ENCODE measurements around the gene SFXN2. TPM values are rescaled to one million over a fixed set of nuclear protein-coding genes. Genes with fewer than 3 reads are reported as not detected.

Gene SFXN2
- polyA plus RNA-seq, 1 of the 3 experiments (the other 2 are of a cell fraction), result 10.2 TPM

DNA sequence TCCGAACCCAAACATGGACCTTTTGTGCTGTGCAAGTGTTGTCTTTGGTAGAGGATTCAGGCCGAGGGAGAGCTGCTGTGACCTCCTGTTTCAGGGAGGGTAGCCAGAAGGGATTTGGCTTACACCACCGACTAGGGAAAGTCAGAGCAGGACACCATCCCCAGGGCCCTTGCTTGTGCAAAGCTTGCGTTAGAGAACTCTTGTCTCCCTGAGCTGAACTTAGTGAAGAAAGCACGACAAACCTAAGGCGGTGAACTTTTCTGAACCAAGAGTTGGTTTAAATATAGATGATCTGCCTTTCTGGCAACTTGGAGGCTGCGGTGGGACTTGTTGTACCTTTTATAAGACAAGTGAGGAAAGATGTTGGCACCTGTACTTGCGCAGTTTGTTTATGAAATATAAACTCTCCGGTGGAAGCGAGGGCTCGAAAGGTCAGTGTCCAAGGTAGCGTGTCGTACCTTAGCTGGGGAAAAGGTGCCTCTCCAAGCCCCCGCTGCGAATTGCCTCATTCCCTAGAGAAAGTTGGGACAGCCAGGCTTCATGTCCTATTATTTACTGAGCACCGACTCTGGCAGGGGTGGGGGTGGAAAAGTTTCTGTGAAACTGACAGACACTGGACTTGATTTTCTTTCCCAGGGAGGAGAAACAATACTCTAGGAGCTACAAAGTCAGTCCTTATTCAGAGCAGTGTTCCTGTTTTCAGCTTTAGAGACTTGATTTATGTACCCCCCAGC, 60.9 kb downstream of the SFXN2 start:
- peaks cover 44% of the 10 kb centered on the region for H3K79me2 ChIP-seq (ENCODE audit: insufficient read depth)
- H3K9me2 ChIP-seq, result no peaks in the 10 kb centered on the region
- no peaks in the 10 kb centered on the region for H3K9me3 ChIP-seq
- peaks cover 18% of the 10 kb centered on the region for H3F3A ChIP-seq (replicated peaks; ENCODE audit: insufficient read depth)
- peak overlapping the region; percentile 34 to 37; a peak in 1 of 4 replicates for H3K4me3 ChIP-seq (ENCODE audit: low read depth in 2 of 2, low read length in 1 of 2)
- no peak overlapping the region; the same call in 1 of the 2 replicates for H2AFZ ChIP-seq (ENCODE audit: low read depth)
- peaks cover 43 to 46% of the 10 kb centered on the region in 2 experiments for H3K4me1 ChIP-seq (ENCODE audit: control insufficient read depth in 1 of 2, insufficient read depth in 2 of 2, low read depth in 1 of 2, low read length in 1 of 2)
- no peak for DNase-seq
- WGBS (ENCODE audit: low lambda C conversion rate), result 80% methylated on average over 16 of the region's 16 CpGs
- POLR2A ChIA-PET, result interaction anchor here (1.4 kb wide), 1 partner anchor 11 kb away, joined by 3 read pairs; no protein-coding TSS in a partner anchor
- CTCF ChIA-PET, result interaction anchor here (0.9 to 1.6 kb wide), 3 partner anchors 11 to 126 kb away, joined by 4 to 5 read pairs (median 4); no protein-coding TSS in a partner anchor
- peak overlapping the region; percentile 75 for H3K4me2 ChIP-seq
- peak overlapping the region; percentile 75 to 81 for H3K27ac ChIP-seq (ENCODE audit: low read depth in 2 of 2, low read length in 1 of 2)
- TF ChIP-seq MXI1 (IDR thresholded peaks at IDR 0.05; ENCODE audit: low read depth, low read length) (no peak), TEAD4 (IDR thresholded peaks at IDR 0.05; ENCODE audit: borderline replicate concordance, insufficient read depth) (0 out of 2 replicates have a peak, but pooled peaks have one; percentile 18)
- no peaks in the 10 kb centered on the region for H3K36me3 ChIP-seq (replicated peaks in 1 of 2; ENCODE audit: control insufficient read depth in 1 of 2, insufficient read depth in 2 of 2, low read length in 1 of 2)
- H4K20me1 ChIP-seq (ENCODE audit: insufficient read depth), result no peaks in the 10 kb centered on the region; the same call in 1 of the 2 replicates
- H3K27me3 ChIP-seq (ENCODE audit: insufficient read depth), result no peaks in the 10 kb centered on the region
- H3K9ac ChIP-seq, result peak overlapping the region; percentile 21; the same call in 1 of the 2 replicates

DNA sequence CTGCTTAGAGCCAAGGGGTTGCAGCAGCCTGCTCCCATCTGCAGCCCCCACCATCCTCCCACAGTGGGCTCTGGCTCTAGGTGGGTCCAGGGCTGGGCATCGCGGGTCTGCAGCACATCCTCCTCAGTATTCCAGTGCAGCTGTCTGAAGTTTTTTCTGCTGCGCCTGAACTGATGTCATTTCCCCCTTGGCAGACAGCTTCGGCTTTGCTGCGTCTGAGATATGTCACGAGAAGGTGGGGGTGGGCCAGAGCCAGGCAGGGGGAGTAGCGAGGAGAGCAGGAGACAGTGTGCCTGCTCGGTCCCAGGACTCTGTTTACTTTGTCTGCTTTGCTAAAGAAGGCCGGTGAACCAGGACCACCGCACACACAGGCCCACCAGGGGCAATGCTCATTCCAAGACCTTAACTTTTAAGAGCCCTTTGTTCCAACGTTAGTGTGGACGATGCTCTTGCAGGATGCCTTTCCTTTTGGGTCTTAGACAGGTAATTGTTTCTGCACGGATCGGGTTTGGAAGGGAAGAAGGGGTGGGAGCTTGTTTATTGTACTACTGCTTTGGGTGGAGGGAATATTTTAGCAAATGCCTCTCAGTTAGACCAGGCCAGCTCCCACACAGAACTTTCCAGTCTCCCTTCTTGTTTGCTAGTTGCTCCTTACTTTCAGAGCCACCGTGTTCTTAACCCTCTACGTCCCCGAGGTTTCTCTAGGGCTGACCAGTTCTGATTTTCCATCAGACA, 61.7 kb downstream of the SFXN2 start:
- Histone ChIP-seq H3K36me3 (replicated peaks in 1 of 2; ENCODE audit: control insufficient read depth in 1 of 2, insufficient read depth in 2 of 2, low read length in 1 of 2) (no peaks in the 10 kb centered on the region), H3K9ac (peak overlapping the region; percentile 52; the same call in 1 of the 2 replicates), H3K9me2 (no peaks in the 10 kb centered on the region), H3K79me2 (ENCODE audit: insufficient read depth) (peaks cover 44% of the 10 kb centered on the region), H3K4me3 (ENCODE audit: low read depth in 2 of 2, low read length in 1 of 2) (peak overlapping the region; percentile 34 to 37; a peak in 3 of 4 replicates), H3K4me2 (peak overlapping the region; percentile 75), H4K20me1 (ENCODE audit: insufficient read depth) (peaks cover 3% of the 10 kb centered on the region; the same call in 1 of the 2 replicates), H3K9me3 (no peaks in the 10 kb centered on the region), H2AFZ (ENCODE audit: low read depth) (peak overlapping the region; percentile 8; the same call in 1 of the 2 replicates), H3K27ac (ENCODE audit: low read depth in 2 of 2, low read length in 1 of 2) (peak overlapping the region; percentile 75 to 81), H3K4me1 (ENCODE audit: control insufficient read depth in 1 of 2, insufficient read depth in 2 of 2, low read depth in 1 of 2, low read length in 1 of 2) (peaks cover 43 to 46% of the 10 kb centered on the region in 2 experiments), H3F3A (replicated peaks; ENCODE audit: insufficient read depth) (peaks cover 18% of the 10 kb centered on the region), H3K27me3 (ENCODE audit: insufficient read depth) (no peaks in the 10 kb centered on the region)
- ChIA-PET POLR2A (interaction anchor here (0.9 to 1.4 kb wide), 2 partner anchors 12 to 33 kb away, joined by 3 read pairs; no protein-coding TSS in a partner anchor), CTCF (interaction anchor here (0.9 to 1.6 kb wide), 4 partner anchors 10 to 558 kb away, joined by 4 to 6 read pairs (median 4); no protein-coding TSS in a partner anchor)
- WGBS (ENCODE audit: low lambda C conversion rate), result 31% methylated on average over 17 of the region's 17 CpGs
- peak; percentile 66 for DNase-seq
- TF ChIP-seq EP300 (IDR thresholded peaks at IDR 0.05; ENCODE audit: borderline replicate concordance in 1 of 2, low read depth in 1 of 2, low read length in 1 of 2), result no peak; a peak in 1 of 4 replicates
- no peak for TF ChIP-seq FOXM1 (IDR thresholded peaks at IDR 0.05; ENCODE audit: low read depth)
- 0 out of 2 replicates have a peak, but pooled peaks have one; percentile 8 for TF ChIP-seq TEAD4 (IDR thresholded peaks at IDR 0.05; ENCODE audit: borderline replicate concordance, insufficient read depth)
- 0 out of 2 replicates have a peak, but pooled peaks have one; percentile 43 for TF ChIP-seq GABPA (IDR thresholded peaks at IDR 0.05; ENCODE audit: low read depth)
- peak; percentile 66; the same call in 1 of the 2 replicates for TF ChIP-seq TCF12 (IDR thresholded peaks at IDR 0.05)
- TF ChIP-seq, protein P1, sequence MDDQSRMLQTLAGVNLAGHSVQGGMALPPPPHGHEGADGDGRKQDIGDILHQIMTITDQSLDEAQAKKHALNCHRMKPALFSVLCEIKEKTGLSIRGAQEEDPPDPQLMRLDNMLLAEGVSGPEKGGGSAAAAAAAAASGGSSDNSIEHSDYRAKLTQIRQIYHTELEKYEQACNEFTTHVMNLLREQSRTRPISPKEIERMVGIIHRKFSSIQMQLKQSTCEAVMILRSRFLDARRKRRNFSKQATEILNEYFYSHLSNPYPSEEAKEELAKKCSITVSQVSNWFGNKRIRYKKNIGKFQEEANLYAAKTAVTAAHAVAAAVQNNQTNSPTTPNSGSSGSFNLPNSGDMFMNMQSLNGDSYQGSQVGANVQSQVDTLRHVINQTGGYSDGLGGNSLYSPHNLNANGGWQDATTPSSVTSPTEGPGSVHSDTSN (IDR thresholded peaks at IDR 0.05), result peak; percentile 64
- peak; percentile 35; the same call in 1 of the 2 replicates for TF ChIP-seq POLR2AphosphoS5 (IDR thresholded peaks at IDR 0.05; ENCODE audit: low read depth, low read length)
- TF ChIP-seq MXI1 (IDR thresholded peaks at IDR 0.05; ENCODE audit: low read depth, low read length), result peak; percentile 50; the same call in 1 of the 2 replicates
- TF ChIP-seq RCOR1 (IDR thresholded peaks at IDR 0.05; ENCODE audit: low read length), result no peak
- TF ChIP-seq RAD21 (IDR thresholded peaks at IDR 0.05; ENCODE audit: low read length), result no peak
- TF ChIP-seq, protein P2, sequence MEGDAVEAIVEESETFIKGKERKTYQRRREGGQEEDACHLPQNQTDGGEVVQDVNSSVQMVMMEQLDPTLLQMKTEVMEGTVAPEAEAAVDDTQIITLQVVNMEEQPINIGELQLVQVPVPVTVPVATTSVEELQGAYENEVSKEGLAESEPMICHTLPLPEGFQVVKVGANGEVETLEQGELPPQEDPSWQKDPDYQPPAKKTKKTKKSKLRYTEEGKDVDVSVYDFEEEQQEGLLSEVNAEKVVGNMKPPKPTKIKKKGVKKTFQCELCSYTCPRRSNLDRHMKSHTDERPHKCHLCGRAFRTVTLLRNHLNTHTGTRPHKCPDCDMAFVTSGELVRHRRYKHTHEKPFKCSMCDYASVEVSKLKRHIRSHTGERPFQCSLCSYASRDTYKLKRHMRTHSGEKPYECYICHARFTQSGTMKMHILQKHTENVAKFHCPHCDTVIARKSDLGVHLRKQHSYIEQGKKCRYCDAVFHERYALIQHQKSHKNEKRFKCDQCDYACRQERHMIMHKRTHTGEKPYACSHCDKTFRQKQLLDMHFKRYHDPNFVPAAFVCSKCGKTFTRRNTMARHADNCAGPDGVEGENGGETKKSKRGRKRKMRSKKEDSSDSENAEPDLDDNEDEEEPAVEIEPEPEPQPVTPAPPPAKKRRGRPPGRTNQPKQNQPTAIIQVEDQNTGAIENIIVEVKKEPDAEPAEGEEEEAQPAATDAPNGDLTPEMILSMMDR (IDR thresholded peaks at IDR 0.05), result no peak
- peak; percentile 57; the same call in 1 of the 2 replicates for TF ChIP-seq SIN3A (IDR thresholded peaks at IDR 0.05; ENCODE audit: borderline replicate concordance, low read depth, low read length)
- no peak for TF ChIP-seq RXRA (IDR thresholded peaks at IDR 0.05; ENCODE audit: borderline replicate concordance, low read depth)
- TF ChIP-seq RFX5 (IDR thresholded peaks at IDR 0.05; ENCODE audit: low read length), result no peak
- peak; percentile 65; the same call in 1 of the 2 replicates for TF ChIP-seq NFIC (IDR thresholded peaks at IDR 0.05; ENCODE audit: borderline replicate concordance)
- TF ChIP-seq, protein P3, sequence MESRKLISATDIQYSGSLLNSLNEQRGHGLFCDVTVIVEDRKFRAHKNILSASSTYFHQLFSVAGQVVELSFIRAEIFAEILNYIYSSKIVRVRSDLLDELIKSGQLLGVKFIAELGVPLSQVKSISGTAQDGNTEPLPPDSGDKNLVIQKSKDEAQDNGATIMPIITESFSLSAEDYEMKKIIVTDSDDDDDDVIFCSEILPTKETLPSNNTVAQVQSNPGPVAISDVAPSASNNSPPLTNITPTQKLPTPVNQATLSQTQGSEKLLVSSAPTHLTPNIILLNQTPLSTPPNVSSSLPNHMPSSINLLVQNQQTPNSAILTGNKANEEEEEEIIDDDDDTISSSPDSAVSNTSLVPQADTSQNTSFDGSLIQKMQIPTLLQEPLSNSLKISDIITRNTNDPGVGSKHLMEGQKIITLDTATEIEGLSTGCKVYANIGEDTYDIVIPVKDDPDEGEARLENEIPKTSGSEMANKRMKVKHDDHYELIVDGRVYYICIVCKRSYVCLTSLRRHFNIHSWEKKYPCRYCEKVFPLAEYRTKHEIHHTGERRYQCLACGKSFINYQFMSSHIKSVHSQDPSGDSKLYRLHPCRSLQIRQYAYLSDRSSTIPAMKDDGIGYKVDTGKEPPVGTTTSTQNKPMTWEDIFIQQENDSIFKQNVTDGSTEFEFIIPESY (IDR thresholded peaks at IDR 0.05; ENCODE audit: borderline replicate concordance, low read depth), result no peak
- TF ChIP-seq, protein P4, sequence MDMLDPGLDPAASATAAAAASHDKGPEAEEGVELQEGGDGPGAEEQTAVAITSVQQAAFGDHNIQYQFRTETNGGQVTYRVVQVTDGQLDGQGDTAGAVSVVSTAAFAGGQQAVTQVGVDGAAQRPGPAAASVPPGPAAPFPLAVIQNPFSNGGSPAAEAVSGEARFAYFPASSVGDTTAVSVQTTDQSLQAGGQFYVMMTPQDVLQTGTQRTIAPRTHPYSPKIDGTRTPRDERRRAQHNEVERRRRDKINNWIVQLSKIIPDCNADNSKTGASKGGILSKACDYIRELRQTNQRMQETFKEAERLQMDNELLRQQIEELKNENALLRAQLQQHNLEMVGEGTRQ (IDR thresholded peaks at IDR 0.05; ENCODE audit: borderline replicate concordance, low read depth, low read length), result no peak
